ENCODE results near the gene TMEM212. TPM values are rescaled to one million over a fixed set of nuclear protein-coding genes. Genes with fewer than 3 reads are reported as not detected.
A peak's percentile ranks its signal among the peaks of the same experiment; 100 is the strongest.

TMEM212 gene
- total and polyA plus RNA-seq, 2 of the 13 experiments (the other 11 are each of a cell fraction or from before 2014, with no cell fraction given) = not detected

- no peak for TF ChIP-seq MBD4 (IDR thresholded peaks at IDR 0.05; ENCODE audit: borderline replicate concordance, low read length)
- TF ChIP-seq, protein P1, sequence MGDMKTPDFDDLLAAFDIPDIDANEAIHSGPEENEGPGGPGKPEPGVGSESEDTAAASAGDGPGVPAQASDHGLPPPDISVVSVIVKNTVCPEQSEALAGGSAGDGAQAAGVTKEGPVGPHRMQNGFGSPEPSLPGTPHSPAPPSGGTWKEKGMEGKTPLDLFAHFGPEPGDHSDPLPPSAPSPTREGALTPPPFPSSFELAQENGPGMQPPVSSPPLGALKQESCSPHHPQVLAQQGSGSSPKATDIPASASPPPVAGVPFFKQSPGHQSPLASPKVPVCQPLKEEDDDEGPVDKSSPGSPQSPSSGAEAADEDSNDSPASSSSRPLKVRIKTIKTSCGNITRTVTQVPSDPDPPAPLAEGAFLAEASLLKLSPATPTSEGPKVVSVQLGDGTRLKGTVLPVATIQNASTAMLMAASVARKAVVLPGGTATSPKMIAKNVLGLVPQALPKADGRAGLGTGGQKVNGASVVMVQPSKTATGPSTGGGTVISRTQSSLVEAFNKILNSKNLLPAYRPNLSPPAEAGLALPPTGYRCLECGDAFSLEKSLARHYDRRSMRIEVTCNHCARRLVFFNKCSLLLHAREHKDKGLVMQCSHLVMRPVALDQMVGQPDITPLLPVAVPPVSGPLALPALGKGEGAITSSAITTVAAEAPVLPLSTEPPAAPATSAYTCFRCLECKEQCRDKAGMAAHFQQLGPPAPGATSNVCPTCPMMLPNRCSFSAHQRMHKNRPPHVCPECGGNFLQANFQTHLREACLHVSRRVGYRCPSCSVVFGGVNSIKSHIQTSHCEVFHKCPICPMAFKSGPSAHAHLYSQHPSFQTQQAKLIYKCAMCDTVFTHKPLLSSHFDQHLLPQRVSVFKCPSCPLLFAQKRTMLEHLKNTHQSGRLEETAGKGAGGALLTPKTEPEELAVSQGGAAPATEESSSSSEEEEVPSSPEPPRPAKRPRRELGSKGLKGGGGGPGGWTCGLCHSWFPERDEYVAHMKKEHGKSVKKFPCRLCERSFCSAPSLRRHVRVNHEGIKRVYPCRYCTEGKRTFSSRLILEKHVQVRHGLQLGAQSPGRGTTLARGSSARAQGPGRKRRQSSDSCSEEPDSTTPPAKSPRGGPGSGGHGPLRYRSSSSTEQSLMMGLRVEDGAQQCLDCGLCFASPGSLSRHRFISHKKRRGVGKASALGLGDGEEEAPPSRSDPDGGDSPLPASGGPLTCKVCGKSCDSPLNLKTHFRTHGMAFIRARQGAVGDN (CRISPR knock-in tag; IDR thresholded peaks at IDR 0.05) = no peak
- no peak for TF ChIP-seq ZNF468 (CRISPR knock-in tag; IDR thresholded peaks at IDR 0.05)
- no peak for TF ChIP-seq ZNF335 (CRISPR knock-in tag; IDR thresholded peaks at IDR 0.05)
- TF ChIP-seq ZNF30 (CRISPR knock-in tag; IDR thresholded peaks at IDR 0.05) = no peak
- TF ChIP-seq FOXA3 (CRISPR knock-in tag; IDR thresholded peaks at IDR 0.05) = peak; percentile 64
- no peak for TF ChIP-seq ZNF543 (CRISPR knock-in tag; IDR thresholded peaks at IDR 0.05)
- TF ChIP-seq DNMT3B (CRISPR knock-in tag; conservative IDR thresholded peaks at IDR 0.05) = no peak
- TF ChIP-seq ZFP36L1 (CRISPR knock-in tag; IDR thresholded peaks at IDR 0.05) = no peak
- no peak for TF ChIP-seq ZBTB7A (CRISPR knock-in tag; IDR thresholded peaks at IDR 0.05)
- no peak for TF ChIP-seq EEA1 (CRISPR knock-in tag; IDR thresholded peaks at IDR 0.05; ENCODE audit: borderline replicate concordance)
- no peak for TF ChIP-seq KLF16 (CRISPR knock-in tag; IDR thresholded peaks at IDR 0.05)
- TF ChIP-seq HES4 (CRISPR knock-in tag; IDR thresholded peaks at IDR 0.05; ENCODE audit: borderline replicate concordance) = no peak
- TF ChIP-seq ZNF326 (CRISPR knock-in tag; IDR thresholded peaks at IDR 0.05; ENCODE audit: borderline replicate concordance) = no peak
- TF ChIP-seq ZNF343 (CRISPR knock-in tag; IDR thresholded peaks at IDR 0.05) = no peak
- no peak for TF ChIP-seq ZBTB8A (CRISPR knock-in tag; IDR thresholded peaks at IDR 0.05; ENCODE audit: borderline replicate concordance, low read depth)
- TF ChIP-seq MLLT10 (CRISPR knock-in tag; IDR thresholded peaks at IDR 0.05) = no peak
- no peak for TF ChIP-seq TAF1 (CRISPR knock-in tag; IDR thresholded peaks at IDR 0.05)
- TF ChIP-seq TBL1XR1 (IDR thresholded peaks at IDR 0.05; ENCODE audit: borderline replicate concordance, low read length, partially characterized antibody) = no peak
- TF ChIP-seq MAF1 (CRISPR knock-in tag; IDR thresholded peaks at IDR 0.05; ENCODE audit: borderline replicate concordance) = no peak
- no peak for TF ChIP-seq ZNF75D (CRISPR knock-in tag; IDR thresholded peaks at IDR 0.05; ENCODE audit: borderline replicate concordance)
- TF ChIP-seq HOXD1 (CRISPR knock-in tag; IDR thresholded peaks at IDR 0.05) = no peak
- TF ChIP-seq, protein P2, sequence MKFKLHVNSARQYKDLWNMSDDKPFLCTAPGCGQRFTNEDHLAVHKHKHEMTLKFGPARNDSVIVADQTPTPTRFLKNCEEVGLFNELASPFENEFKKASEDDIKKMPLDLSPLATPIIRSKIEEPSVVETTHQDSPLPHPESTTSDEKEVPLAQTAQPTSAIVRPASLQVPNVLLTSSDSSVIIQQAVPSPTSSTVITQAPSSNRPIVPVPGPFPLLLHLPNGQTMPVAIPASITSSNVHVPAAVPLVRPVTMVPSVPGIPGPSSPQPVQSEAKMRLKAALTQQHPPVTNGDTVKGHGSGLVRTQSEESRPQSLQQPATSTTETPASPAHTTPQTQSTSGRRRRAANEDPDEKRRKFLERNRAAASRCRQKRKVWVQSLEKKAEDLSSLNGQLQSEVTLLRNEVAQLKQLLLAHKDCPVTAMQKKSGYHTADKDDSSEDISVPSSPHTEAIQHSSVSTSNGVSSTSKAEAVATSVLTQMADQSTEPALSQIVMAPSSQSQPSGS (CRISPR knock-in tag; IDR thresholded peaks at IDR 0.05) = peak; percentile 10; the same call in 1 of the 2 replicates
- TF ChIP-seq ZNF225 (CRISPR knock-in tag; IDR thresholded peaks at IDR 0.05) = no peak; the same call in 1 of the 2 replicates
- TF ChIP-seq FOXK2 (IDR thresholded peaks at IDR 0.05) = no peak
- TF ChIP-seq, protein P3, sequence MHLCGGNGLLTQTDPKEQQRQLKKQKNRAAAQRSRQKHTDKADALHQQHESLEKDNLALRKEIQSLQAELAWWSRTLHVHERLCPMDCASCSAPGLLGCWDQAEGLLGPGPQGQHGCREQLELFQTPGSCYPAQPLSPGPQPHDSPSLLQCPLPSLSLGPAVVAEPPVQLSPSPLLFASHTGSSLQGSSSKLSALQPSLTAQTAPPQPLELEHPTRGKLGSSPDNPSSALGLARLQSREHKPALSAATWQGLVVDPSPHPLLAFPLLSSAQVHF (CRISPR knock-in tag; IDR thresholded peaks at IDR 0.05) = no peak
- no peak for TF ChIP-seq KDM5A (IDR thresholded peaks at IDR 0.05; ENCODE audit: borderline replicate concordance, low read length)
These were observed 31.7 kb upstream of the TMEM212 start (continued) for GRCh38 chr3:171811295-171811912.

All from HepG2 (cell line).